Spleen (tissue), 7 donors: ENCODE data around the gene AQP3.

Source experiments
- CTCF ChIP-seq, 11 experiments: fragments of 200-600 bp in 7 of 11; fragments of 450-650 bp in 4 of 11; sonication (generic) in 4 of 11; IDR thresholded peaks in 8 of 11; conservative IDR thresholded peaks in 3 of 11; 1 replicate in 7 of 11; 2 replicates in 4 of 11; pipeline versions ENCODE4 v1.4.0 to v1.8.0; 2016 to 2021; ENCODE audit warnings: antibody characterized with exemption in 11 of 11, inconsistent platforms in 4 of 11, mild to moderate bottlenecking in 1 of 11
- POLR2A ChIP-seq, 3 donors: fragments of 450-650 bp; IDR thresholded peaks; one replicate each; pipeline ENCODE4 v1.5.1; 2017; ENCODE audit warnings: antibody characterized with exemption in 3 of 3, mild to moderate bottlenecking in 1 of 3
- donor health status: DM: no; HTN: no; CAD: no; lungs with moderate emphysema.
- donor health status: DM: no; HTN: no; CAD: no.
- donor health status: DM: no; HTN: no; CAD: no.

- no peak for TF ChIP-seq CTCF (IDR thresholded peaks at IDR 0.05 in 8 of 11, conservative IDR thresholded peaks at IDR 0.05 in 3 of 11)
- no peak for TF ChIP-seq POLR2A (IDR thresholded peaks at IDR 0.05)
Measured at GRCh38 chr9:33453286-33453860, 6.0 kb upstream of the AQP3 start.
